ENCODE data around the gene NECTIN4.
"Not testable (repeated sequence)": the region's sequence is repeated elsewhere in the genome, so short reads cannot be mapped to it uniquely, and the experiment has no call there.

The NECTIN4 gene

GRCh38 chr1:161081519-161081918 is 7.8 kb downstream of the NECTIN4 start:
- DNase-seq, result no peak

DNA sequence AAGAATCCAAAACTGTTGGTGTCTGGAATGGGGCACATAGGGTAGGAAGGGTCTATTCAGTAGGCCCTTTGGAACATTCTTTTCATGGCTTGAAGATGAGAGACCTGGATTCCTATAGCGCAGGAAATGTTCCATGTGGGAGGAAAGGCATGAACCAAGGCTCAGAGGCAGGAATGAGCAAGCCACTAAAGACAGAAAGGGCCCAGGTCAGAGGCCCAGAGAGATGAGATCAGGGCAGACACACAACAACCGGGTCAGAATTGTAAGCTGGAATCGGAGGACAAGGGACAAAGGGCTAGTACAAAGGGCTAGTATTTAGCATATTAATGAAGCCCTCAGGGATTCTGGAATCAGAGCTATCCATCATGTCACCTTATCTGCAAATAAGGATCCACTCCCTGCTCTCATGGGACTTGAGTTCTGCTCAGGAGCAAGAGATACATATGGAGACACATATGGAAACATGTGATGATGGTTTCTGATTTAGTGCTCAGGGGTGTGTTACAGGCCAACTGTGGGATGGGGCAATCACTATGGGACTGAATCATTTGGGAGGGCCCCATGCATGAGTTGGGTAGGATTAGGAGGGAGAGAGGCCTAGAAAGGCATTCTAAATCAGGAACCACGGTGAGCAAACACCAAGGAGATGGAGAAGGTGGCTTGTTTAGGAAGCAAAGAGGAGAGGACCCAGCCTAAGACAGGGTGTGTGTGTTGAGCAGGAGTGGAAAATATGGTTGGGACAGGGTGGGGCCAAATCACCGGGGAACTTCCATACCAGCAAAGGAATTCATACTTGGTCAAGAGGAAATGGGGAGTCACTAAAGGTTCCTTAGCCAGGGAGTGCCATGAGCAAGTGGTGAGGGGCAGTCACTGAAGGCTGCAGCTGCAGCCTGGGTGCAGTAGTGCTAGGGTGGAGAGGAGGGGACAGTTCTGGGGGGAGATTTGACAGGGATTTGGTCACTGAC is 8.6 kb downstream of the NECTIN4 start:
- DNase-seq, result no peak

DNA sequence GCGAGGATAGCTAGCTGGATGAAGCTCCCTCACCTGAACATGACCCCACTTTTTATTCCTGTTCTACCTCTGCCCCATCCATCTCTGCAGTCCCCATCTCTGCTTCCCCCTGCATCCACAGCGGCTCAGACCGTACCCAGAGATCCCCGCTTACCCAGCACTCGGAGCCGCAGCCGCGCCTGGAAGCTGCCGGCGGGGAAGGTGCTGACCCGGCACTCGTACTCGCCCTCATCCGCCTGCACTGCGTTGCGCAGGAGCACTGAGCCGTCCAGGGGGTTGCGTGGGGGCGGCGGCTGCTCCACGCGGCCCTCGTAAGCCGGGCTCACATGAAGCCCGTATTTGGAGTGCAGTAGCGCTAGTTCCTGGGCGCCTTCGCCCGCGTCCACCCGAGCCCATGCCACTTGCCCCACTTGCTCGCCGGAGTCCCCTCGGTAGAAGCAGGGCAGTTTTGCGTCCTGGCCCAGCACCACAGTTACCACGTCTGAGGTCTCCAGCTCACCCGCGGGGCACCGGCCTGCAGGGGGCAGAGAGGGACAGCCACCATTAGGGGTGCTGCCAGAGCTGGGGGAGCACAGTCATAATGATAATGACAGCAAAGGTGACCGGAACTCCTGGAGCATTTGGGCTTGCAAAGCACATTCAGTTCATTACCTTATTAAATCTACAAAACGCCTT is 9.8 kb downstream of the NECTIN4 start:
- DNase-seq, result no peak

- DNase-seq, result no peak
These were observed 11.9 kb downstream of the NECTIN4 start for GRCh38 chr1:161077426-161077825.

- DNase-seq, result no peak
These were observed 12.9 kb downstream of the NECTIN4 start for GRCh38 chr1:161076410-161076809.

DNA sequence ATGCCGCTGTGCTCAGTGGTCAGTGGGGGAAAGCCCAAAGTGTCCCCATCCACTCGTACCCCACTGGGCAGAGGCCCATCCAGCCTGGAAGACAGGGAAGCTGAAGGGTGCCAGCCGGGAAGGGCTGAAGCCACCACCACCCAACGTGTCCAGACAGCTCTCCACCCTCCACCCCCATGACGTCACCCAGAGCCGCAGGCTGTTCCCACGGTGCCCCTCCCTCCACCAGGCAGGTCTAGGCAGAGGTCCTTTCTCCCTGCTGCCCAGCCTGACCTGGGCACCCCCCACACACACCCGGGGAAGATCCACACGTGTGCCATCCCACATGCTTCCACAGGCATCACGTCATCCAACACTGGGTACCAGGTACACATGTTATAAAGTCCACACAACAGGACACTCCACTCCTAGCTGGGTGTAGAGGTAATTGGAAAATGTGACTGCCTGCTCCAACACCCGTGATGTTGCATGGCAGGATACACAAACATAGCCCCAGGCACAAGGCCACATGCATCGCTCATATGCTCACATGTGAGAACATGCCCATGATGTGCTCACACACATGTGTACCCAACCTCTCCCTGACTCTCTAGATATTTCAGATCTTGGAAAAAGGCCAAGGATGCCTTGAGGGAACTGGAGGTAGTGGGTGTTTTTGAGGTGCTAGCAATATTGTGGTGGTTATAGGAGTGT is 14.5 kb downstream of the NECTIN4 start:
- DNase-seq, result no peak

GRCh38 chr1:161073474-161074121 is 15.8 kb downstream of the NECTIN4 start:
- no peak for DNase-seq

GRCh38 chr1:161072751-161073449 is 16.5 kb downstream of the NECTIN4 start:
- no peak for DNase-seq

DNA sequence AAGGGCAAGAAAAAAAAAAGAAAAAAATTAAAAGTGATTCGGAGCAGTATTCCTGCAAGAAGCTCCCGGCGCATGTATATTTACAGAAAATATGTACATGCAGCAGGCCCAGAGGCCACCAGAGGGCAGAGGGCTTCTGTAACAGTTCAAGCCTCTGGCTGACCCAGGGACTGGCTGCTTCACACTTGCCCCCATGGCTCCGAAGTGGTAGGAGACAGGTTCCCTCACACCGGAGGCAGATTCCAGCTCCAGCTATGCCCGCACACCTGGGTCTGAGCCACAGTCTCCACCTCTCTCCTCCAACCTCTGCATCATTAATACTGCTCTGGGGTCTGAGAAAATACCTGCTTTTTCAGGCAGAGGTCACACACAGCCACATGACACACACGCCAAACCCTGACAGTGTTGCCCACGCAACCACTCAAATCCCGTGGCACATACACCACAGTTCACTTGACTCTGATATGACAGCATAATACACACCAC is 17.4 kb downstream of the NECTIN4 start:
- DNase-seq, result peak; percentile 16

DNA sequence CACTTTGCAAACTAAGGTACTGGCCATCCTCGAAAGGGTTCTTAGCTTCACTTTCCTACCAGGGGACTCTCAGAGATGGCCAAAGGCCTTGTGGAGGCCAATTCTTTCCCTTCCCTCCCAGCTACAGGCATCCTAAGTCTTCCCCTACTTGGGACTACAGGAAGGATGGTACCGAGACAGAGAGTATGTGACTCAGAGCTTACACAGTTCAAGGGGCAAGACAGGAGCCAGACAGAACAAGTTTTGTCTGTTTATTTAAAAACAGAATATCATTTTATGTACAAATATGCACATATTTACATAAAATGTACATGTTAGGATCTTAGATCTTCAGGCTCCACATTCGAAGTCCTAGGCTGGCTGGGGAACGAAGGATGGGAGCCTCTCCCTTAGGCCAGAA is 18.6 kb downstream of the NECTIN4 start:
- DNase-seq, result no peak

- no peak for DNase-seq
These were observed 19.6 kb downstream of the NECTIN4 start, which contains the start of gene ARHGAP30 for GRCh38 chr1:161069731-161070270. ARHGAP30 (minus strand) TSS chr1:161069891; CDS start chr1:161069624, 267 bp downstream.

DNA sequence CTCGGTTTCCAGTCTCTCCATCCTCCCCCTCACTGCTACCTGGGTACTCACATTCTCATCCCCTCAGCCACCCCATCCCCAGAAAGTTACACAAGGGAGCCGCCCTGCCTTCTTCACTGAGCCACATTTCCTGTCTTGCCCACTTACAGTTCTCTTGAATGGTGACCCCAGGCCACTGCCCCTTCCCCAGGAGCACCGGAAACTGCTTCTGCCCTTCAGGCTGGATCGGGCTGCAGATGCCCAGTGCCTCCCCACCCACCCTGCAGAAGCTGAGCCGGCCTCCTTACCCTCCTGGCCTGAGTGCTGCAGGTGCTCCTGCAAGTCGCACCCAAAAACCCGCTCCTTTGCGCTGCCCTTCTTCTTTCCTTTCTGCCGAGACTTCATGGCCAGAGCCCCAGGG is 20.1 kb downstream of the NECTIN4 start:
- no peak for DNase-seq

DNA sequence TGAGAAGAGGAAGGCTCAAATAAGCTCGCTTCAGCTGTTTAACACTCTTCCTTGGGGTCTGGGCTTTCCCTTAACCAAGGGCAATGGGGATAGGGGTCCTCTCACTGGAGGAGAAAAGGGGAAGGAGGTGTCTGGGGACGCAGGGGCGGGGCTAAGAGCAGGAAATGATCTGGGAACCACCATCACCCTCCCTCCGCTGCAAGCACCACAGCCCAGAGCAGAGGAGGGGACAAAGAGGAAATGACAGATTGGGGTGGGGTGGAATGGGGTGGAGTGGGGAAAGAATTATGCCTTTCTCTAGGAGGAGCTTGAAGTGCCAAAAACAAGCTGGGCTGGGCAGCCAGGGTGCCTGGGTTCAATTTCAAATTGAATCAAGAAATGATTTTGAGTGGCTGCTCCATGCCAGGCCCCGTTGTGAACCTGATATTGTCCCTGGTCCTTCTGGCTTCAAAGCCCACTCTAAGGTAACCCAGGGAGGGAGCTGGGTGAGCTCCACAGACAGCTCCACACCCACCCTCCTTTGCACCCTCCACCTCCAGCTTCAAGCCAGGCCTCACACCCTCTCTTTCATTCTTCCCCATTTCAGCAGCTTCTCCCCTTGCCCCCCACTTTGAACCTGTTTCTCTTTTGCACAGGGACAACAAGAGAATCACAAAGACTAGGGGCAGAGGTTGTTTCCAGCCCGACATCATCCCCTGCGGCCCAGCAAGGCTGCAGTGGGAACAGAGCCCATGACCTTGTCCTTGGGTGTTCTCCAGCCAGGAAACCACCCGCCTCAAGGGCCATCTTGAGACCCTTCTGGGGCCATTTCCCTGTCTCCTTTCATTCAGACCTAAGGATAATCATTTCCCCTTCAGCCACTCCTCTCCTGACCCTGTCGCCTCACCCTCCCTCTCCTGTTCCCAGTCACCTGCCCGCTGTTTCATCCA is 20.8 kb downstream of the NECTIN4 start:
- no peak for DNase-seq

- no peak for DNase-seq
These were observed 22.7 kb downstream of the NECTIN4 start for GRCh38 chr1:161066694-161067093.

GRCh38 chr1:161065681-161066080 is 23.7 kb downstream of the NECTIN4 start:
- not testable (repeated sequence) for DNase-seq

- DNase-seq, result not testable (repeated sequence)
These were observed 25.4 kb downstream of the NECTIN4 start for GRCh38 chr1:161063936-161064335.

DNA sequence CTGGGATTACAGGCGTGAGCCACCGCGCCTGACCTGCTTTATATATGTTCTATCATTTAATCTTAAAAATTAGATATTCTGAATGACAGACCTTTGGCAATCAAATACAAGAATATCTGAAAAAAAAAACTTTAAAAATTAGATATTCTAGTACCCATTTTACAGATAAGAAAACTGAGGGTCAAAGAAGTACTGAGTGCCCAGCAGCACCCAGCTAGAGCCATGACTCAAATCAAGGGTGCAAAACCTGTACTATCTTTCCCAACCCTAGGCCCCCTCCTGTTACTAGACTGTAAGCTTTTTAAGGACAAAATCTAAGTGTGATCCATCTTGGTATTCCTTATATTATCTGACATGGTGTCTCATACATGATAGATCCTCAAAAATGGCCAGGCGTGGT is 27.9 kb downstream of the NECTIN4 start:
- DNase-seq, result no peak

GRCh38 chr1:161059293-161059692 is 30.1 kb downstream of the NECTIN4 start:
- DNase-seq, result no peak

DNA sequence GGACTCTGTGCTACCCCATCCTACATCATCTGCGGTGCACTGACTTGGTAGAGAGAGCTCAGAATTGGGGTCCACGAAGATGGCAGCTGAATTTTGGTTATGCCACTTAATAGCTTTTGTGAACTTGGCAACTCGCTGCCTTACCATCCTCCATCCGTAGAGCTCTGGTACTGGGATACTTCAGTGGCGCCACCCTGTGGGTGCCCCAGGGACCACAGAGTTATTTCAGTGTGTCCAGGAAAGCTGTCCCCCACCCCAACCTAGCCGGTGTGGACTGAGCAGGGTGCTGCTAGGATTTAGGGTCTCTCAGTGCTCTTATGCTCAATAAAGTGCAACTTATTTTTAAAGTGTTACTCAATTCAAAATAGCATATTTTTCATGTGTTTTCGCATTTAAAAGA is 34.6 kb downstream of the NECTIN4 start:
- DNase-seq, result no peak

DNA sequence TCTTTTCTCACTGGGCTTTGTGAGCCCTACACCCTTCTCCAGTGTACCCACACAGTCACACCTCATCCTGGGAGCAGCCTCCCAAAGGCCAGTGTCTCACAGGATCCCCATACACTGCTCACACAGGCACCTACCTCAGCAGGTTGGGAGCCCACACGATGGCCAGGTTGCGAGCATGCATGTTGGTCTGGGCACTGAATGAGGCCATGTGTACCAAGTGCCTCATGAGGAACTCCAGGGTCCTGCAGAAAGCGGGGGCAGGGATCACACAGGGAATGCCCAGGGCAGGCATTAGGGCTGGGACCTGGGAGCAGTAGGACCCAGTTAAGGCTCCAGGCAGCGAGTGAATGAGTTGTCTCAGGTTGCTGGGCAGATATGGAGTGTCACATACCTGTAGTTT is 35.1 kb downstream of the NECTIN4 start:
- DNase-seq, result no peak

DNA sequence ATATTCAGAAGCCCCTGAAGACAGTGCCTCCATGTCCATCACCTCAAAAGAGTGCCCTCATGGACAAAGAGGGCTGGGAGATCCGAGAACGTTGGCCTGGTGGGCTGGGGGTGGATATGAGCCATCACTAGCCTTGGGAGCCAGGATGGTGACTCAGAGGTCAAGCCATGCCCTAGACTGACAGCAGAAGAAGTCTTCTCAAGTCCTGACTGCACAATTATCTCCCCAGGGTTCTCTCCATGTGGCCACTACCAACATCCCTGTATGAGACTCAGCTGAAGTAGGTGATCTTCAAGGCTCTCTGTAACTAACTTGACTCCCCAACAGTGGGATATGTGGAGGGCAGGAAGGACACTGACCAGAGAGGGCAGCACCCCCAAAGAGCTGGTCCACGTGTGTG is 36.5 kb downstream of the NECTIN4 start:
- DNase-seq, result no peak

Measured in NCI-H1092 treated with DMSO at 0.1 percent for 48 hours (cell line).